GM12892 (cell line): ENCODE data around the gene CTR9.

Source experiments
- POLR2A ChIP-seq: IDR thresholded peaks from 2 replicates; pipeline ENCODE4 v1.6.1; 2011; ENCODE audit warnings: low read depth, low read length, control low read depth
- POLR2AphosphoS5 ChIP-seq: IDR thresholded peaks from 2 replicates; pipeline ENCODE4 v1.6.1; 2011; ENCODE audit warnings: low read depth, low read length, control low read depth

DNA sequence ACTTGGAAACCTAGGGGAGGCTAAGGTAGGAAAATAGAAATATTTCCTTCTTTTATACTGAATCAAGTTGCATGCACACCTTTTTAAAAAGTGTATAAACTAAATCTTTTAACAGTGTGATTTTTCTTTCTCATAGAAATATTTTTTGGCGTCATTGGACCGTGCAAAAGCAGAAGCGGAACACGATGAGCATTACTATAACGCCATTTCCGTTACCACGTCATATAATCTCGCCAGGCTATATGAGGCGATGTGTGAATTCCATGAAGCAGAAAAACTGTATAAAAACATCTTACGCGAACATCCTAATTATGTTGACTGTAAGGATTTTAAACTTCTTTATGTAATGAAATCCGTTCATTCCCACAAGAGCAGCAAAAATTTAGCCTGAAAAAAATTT lies 13.4 kb downstream of the CTR9 start:
- TF ChIP-seq POLR2A (no peak), POLR2AphosphoS5 (no peak)
